Neural progenitor cell (in vitro differentiated cells): ENCODE measurements around the gene LILRB3. TPM values are rescaled to one million over a fixed set of nuclear protein-coding genes. Genes with fewer than 3 reads are reported as not detected.

Experiments
- DNase-seq: peaks from one replicate; pipeline ENCODE4 v3.0.0-alpha.2; 2016; ENCODE audit warnings: low spot score
- H2AFZ ChIP-seq: fragments of 200-600 bp; sonication (generic); replicated peaks from 2 replicates; pipeline ENCODE4 v1.6.1; 2016; ENCODE audit warnings: antibody characterized with exemption
- H3F3A ChIP-seq: fragments of 200-600 bp; sonication (generic); 2 replicates; pipeline ENCODE4 v1.6.1; 2016; ENCODE audit warnings: antibody characterized with exemption, low read depth
- H3K27ac ChIP-seq: fragments of 200-600 bp; sonication (generic); 2 replicates; pipeline ENCODE4 v1.5.1; 2016; ENCODE audit warnings: mild to moderate bottlenecking
- H3K27me3 ChIP-seq: fragments of 200-600 bp; sonication (generic); 2 replicates; pipeline ENCODE4 v1.6.1; 2016; ENCODE audit warnings: mild to moderate bottlenecking, moderate library complexity
- H3K36me3 ChIP-seq: fragments of 200-600 bp; sonication (generic); 2 replicates; pipeline ENCODE4 v1.5.1; 2016
- H3K4me1 ChIP-seq: fragments of 200-600 bp; sonication (generic); 2 replicates; pipeline ENCODE4 v1.6.1; 2016; ENCODE audit warnings: mixed run types
- H3K4me2 ChIP-seq: fragments of 200-600 bp; sonication (generic); 2 replicates; pipeline ENCODE4 v1.6.1; 2016
- H3K4me3 ChIP-seq: fragments of 200-600 bp; sonication (generic); 2 replicates; pipeline ENCODE4 v1.5.1; 2016
- H3K79me2 ChIP-seq: fragments of 200-600 bp; sonication (generic); 2 replicates; pipeline ENCODE4 v1.6.1; 2016; ENCODE audit warnings: low read depth
- H3K9ac ChIP-seq: fragments of 200-600 bp; sonication (generic); 2 replicates; pipeline ENCODE4 v1.6.1; 2016
- H3K9me3 ChIP-seq: fragments of 200-600 bp; sonication (generic); 2 replicates; pipeline ENCODE4 v1.5.1; 2016; ENCODE audit warnings: low read depth
- H4K20me1 ChIP-seq: fragments of 200-600 bp; sonication (generic); 2 replicates; pipeline ENCODE4 v1.6.1; 2016; ENCODE audit warnings: low read depth
- H3K27ac Mint-ChIP-seq: 3 replicates; pipeline ENCODE4 v1.8.0; 2021; ENCODE audit warnings: mixed read lengths
- H3K27me3 Mint-ChIP-seq: 2 replicates; pipeline ENCODE4 v1.8.0; 2022; ENCODE audit warnings: low read depth, mild to moderate bottlenecking, inconsistent platforms, moderate library complexity, mixed read lengths; ENCODE audit not compliant: insufficient read depth
- H3K36me3 Mint-ChIP-seq: 3 replicates; pipeline ENCODE4 v1.8.0; 2021; ENCODE audit warnings: mixed read lengths
- H3K4me1 Mint-ChIP-seq: 3 replicates; pipeline ENCODE4 v1.8.0; 2021; ENCODE audit warnings: mixed read lengths
- H3K4me3 Mint-ChIP-seq: 3 replicates; pipeline ENCODE4 v1.8.0; 2021; ENCODE audit warnings: mild to moderate bottlenecking, moderate library complexity, mixed read lengths
- H3K9me3 Mint-ChIP-seq: 3 replicates; pipeline ENCODE4 v1.8.0; 2020; ENCODE audit warnings: mixed read lengths
- CTCF ChIP-seq: fragments of 200-600 bp; sonication (generic); IDR thresholded peaks from 2 replicates; pipeline ENCODE4 v1.5.1; 2017; ENCODE audit warnings: antibody characterized with exemption, mild to moderate bottlenecking
- EZH2 ChIP-seq: fragments of 200-600 bp; sonication (generic); IDR thresholded peaks from 2 replicates; pipeline ENCODE4 v1.6.1; 2017; ENCODE audit warnings: antibody characterized with exemption, mild to moderate bottlenecking, moderate library complexity
- EZH2phosphoT487 ChIP-seq: fragments of 200-600 bp; sonication (generic); IDR thresholded peaks from 2 replicates; pipeline ENCODE4 v1.6.1; 2017; ENCODE audit warnings: antibody characterized with exemption
- small RNA-seq: library from RNA; depleted of rRNA; stranded (forward); fragments of <200 nt; gene quantifications from one replicate; pipeline ENCODE3, GENCODE V24; 2015
- total RNA-seq: library from RNA; depleted of rRNA; stranded (reverse); fragments of >200 nt; gene quantifications from 2 replicates; pipeline ENCODE4 v1.2.3, GENCODE V29; 2015; ENCODE audit warnings: low replicate concordance

LILRB3 gene
- total RNA-seq, 1 donor from 2014 or later = not detected

DNA sequence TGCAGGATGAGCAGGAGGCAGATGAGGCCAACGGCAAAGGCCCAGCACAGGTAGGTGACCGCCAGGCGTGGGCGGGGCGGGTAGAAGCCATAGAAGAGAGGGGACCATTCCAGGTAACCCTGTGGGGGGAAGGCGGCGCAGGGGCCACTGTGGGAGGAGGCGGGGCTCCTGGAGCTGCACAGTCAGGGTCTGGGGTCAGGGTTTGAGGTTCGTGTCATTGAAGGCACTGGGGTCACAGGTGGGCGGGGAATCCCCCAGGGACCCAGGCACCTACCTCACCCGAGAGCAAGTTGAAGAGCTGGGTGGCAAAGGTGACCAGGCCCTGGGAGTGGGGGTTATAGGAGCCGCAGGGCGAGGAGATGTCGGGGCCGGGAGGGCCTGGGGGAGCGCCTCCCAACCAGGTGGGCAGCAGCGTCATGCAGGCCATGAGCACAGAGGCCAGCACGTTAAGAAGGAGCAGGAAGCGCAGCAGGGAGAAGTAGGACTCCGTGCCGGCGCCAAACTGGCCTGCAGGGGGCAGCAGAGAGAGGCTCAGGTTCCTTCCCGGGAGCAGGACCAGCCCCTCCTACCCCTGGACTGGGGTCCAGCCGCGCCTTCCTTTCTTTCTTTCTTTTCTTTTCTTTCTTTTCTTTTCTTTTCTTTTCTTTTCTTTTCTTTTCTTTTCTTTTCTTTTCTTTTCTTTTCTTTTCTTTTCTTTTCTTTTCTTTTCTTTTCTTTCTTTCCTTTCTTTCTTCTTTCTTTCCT lies 54.5 kb downstream of the LILRB3 start:
- Histone ChIP-seq H3K9me3 (no peaks in the 10 kb centered on the region), H3F3A (peaks cover 13% of the 10 kb centered on the region), H3K27ac (no peak overlapping the region), H2AFZ (no peak overlapping the region), H3K4me1 (peaks cover 3% of the 10 kb centered on the region), H3K36me3 (no peaks in the 10 kb centered on the region), H3K27me3 (peaks cover 25% of the 10 kb centered on the region), H3K79me2 (no peaks in the 10 kb centered on the region), H3K9ac (no peak overlapping the region), H3K4me2 (no peak overlapping the region), H3K4me3 (no peak overlapping the region), H4K20me1 (no peaks in the 10 kb centered on the region)
- TF ChIP-seq CTCF (peak; percentile 73), EZH2phosphoT487 (no peak), EZH2 (no peak)
- H3K27ac Mint-ChIP-seq = no peak overlapping the region
- no peaks in the 10 kb centered on the region for H3K4me1 Mint-ChIP-seq
- H3K36me3 Mint-ChIP-seq = peaks cover 6% of the 10 kb centered on the region
- H3K9me3 Mint-ChIP-seq = peaks cover 20% of the 10 kb centered on the region
- DNase-seq = peak; percentile 91
- no peak overlapping the region for H3K4me3 Mint-ChIP-seq
- peaks cover 11% of the 10 kb centered on the region for H3K27me3 Mint-ChIP-seq

Small RNA genes within 50 kb of the gene (small RNA-seq; reads per million reads assigned to genes)
- gene RNU6-1307P = not detected

Other genes with a start within 250 kb of the LILRB3 start
- gene CACNG6, start 231.4 kb downstream of the LILRB3 start, total RNA-seq = 1.0 TPM in 1 of 2 replicates, not detected in the other
- 0.12 TPM in 1 of 2 replicates, not detected in the other for gene VSTM1, start 159.1 kb downstream of the LILRB3 start, total RNA-seq
- gene TARM1, start 141.6 kb downstream of the LILRB3 start, total RNA-seq = not detected in 2 replicates
- gene OSCAR, start 122.2 kb downstream of the LILRB3 start, total RNA-seq = 2.4 TPM in 1 of 2 replicates, not detected in the other
- 40.3 and 75.9 TPM in 2 replicates for gene NDUFA3, start 120.2 kb downstream of the LILRB3 start, total RNA-seq
- 9.4 and 18.0 TPM in 2 replicates for gene TFPT, start 107.3 kb downstream of the LILRB3 start, total RNA-seq
- gene PRPF31, start 107.3 kb downstream of the LILRB3 start, total RNA-seq = 62.0 and 64.4 TPM in 2 replicates
- gene CNOT3, start 85.2 kb downstream of the LILRB3 start, total RNA-seq = 23.2 and 29.4 TPM in 2 replicates
- 2.7 and 5.4 TPM in 2 replicates for gene LENG1, start 63.3 kb downstream of the LILRB3 start, total RNA-seq
- gene TMC4, start 49.8 kb downstream of the LILRB3 start, total RNA-seq = 0.46 TPM in 1 of 2 replicates, not detected in the other
- gene MBOAT7, start 33.4 kb downstream of the LILRB3 start, total RNA-seq = 20.0 and 91.0 TPM in 2 replicates
- 10.3 and 37.3 TPM in 2 replicates for gene TSEN34, start 31.7 kb downstream of the LILRB3 start, total RNA-seq
- gene RPS9, start 22.1 kb downstream of the LILRB3 start, total RNA-seq = 1,773 and 2,732 TPM in 2 replicates
- gene LILRA6, start 19.8 kb upstream of the LILRB3 start, total RNA-seq = not detected in 2 replicates
- not detected in 2 replicates for gene LILRB5, start 34.3 kb upstream of the LILRB3 start, total RNA-seq
- gene LILRB2, start 58.1 kb upstream of the LILRB3 start, total RNA-seq = not detected in 2 replicates
- gene LILRA5, start 90.2 kb upstream of the LILRB3 start, total RNA-seq = not detected in 2 replicates
- not detected in 2 replicates for gene LILRA4, start 116.2 kb upstream of the LILRB3 start, total RNA-seq
- gene LAIR1, start 141.9 kb upstream of the LILRB3 start, total RNA-seq = not detected in 2 replicates
- gene TTYH1, start 192.5 kb upstream of the LILRB3 start, total RNA-seq = 34.2 and 128 TPM in 2 replicates
- 36.6 and 90.1 TPM in 2 replicates for gene LENG8, start 226.2 kb upstream of the LILRB3 start, total RNA-seq
- 0.79 and 4.0 TPM in 2 replicates for gene LENG9, start 240.8 kb upstream of the LILRB3 start, total RNA-seq